Kidney epithelial cell (primary cell): ENCODE data around the gene FSTL4. TPM values are rescaled to one million over a fixed set of nuclear protein-coding genes. Genes with fewer than 3 reads are reported as not detected.

ENCODE experiments used
- DNase-seq: peaks from one replicate; pipeline ENCODE4 v3.0.0-alpha.2; 2010; ENCODE audit warnings: low read depth
- H3K27me3 ChIP-seq: 2 replicates; pipeline ENCODE4 v1.6.0; 2011; ENCODE audit warnings: low read length; ENCODE audit not compliant: control insufficient read depth, insufficient read depth
- H3K36me3 ChIP-seq: 2 replicates; pipeline ENCODE4 v1.5.1; 2011; ENCODE audit warnings: low read length; ENCODE audit not compliant: control insufficient read depth, insufficient read depth
- H3K4me3 ChIP-seq: 2 replicates; pipeline ENCODE4 v1.5.1; 2011; ENCODE audit warnings: low read depth, mild to moderate bottlenecking, control low read depth, low read length
- CTCF ChIP-seq: IDR thresholded peaks from 2 replicates; pipeline ENCODE4 v1.5.1; 2011; ENCODE audit warnings: mild to moderate bottlenecking, moderate library complexity, low read length, control low read depth, inconsistent platforms; ENCODE audit not compliant: insufficient read depth, poor library complexity, severe bottlenecking
- total RNA-seq: library from RNA; depleted of rRNA; stranded (reverse); fragments of >200 nt; gene quantifications from 2 replicates; pipeline ENCODE4 v1.2.3, GENCODE V29; 2015

Gene FSTL4
- total RNA-seq, 1 donor from 2014 or later: not detected

GRCh38 chr5:133332439-133333024 lies 279.8 kb downstream of the FSTL4 start:
- DNase-seq: no peak

GRCh38 chr5:133331941-133332340 lies 280.4 kb downstream of the FSTL4 start:
- peaks cover 11% of the 10 kb centered on the region for H3K27me3 ChIP-seq
- no peak for DNase-seq
- TF ChIP-seq CTCF: no peak
- H3K4me3 ChIP-seq: no peak overlapping the region
- H3K36me3 ChIP-seq: no peaks in the 10 kb centered on the region

More at GRCh38 chr5:133332439-133333024, 279.8 kb downstream of the FSTL4 start:
- Histone ChIP-seq H3K27me3 (peaks cover 13% of the 10 kb centered on the region), H3K36me3 (no peaks in the 10 kb centered on the region), H3K4me3 (no peak overlapping the region)
- TF ChIP-seq CTCF: no peak

DNA sequence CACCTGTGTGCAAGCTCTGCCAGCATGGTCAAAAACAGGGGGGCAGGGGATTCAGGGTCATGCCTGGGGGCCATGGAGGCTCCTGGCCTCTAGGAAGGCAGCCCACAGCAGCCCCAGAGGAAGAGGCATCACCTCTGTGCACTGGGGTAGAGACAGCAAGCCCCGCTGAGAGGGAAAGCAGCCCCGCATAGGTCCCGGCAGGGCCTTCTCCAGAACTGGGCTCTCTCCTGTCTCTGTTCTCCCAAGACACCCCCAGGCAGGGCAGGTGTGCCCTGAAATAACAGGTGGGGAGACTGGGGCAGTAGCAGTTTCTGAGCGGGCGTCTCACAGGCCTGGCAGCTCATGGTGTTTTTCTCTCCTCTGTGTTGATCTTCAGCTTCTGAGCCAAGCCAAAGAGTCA lies 281.4 kb downstream of the FSTL4 start:
- Histone ChIP-seq H3K4me3 (no peak overlapping the region), H3K27me3 (peaks cover 8% of the 10 kb centered on the region), H3K36me3 (no peaks in the 10 kb centered on the region)
- no peak for TF ChIP-seq CTCF
- no peak for DNase-seq

- TF ChIP-seq CTCF: no peak
- Histone ChIP-seq H3K27me3 (peaks cover 12% of the 10 kb centered on the region), H3K36me3 (no peaks in the 10 kb centered on the region), H3K4me3 (no peak overlapping the region)
- no peak for DNase-seq
Measured at GRCh38 chr5:133328800-133329199, 283.5 kb downstream of the FSTL4 start.

GRCh38 chr5:133327946-133328401 lies 284.4 kb downstream of the FSTL4 start:
- DNase-seq: no peak
- no peak for TF ChIP-seq CTCF
- peaks cover 13% of the 10 kb centered on the region for H3K27me3 ChIP-seq
- no peak overlapping the region for H3K4me3 ChIP-seq
- H3K36me3 ChIP-seq: no peaks in the 10 kb centered on the region

GRCh38 chr5:133326361-133326760 lies 286.0 kb downstream of the FSTL4 start:
- Histone ChIP-seq H3K27me3 (peaks cover 7% of the 10 kb centered on the region), H3K4me3 (no peak overlapping the region), H3K36me3 (no peaks in the 10 kb centered on the region)
- no peak for DNase-seq
- TF ChIP-seq CTCF: no peak
